IPS-11a (cell line): ENCODE data around the gene NELL2.
"Not testable (repeated sequence)": the region's sequence is repeated elsewhere in the genome, so short reads cannot be mapped to it uniquely, and the experiment has no call there.

Source experiments
- H3K4me3 ChIP-seq: one replicate; pipeline ENCODE4 v1.5.1; 2013; ENCODE audit warnings: low read depth, low read length, control low read depth

NELL2 gene

DNA sequence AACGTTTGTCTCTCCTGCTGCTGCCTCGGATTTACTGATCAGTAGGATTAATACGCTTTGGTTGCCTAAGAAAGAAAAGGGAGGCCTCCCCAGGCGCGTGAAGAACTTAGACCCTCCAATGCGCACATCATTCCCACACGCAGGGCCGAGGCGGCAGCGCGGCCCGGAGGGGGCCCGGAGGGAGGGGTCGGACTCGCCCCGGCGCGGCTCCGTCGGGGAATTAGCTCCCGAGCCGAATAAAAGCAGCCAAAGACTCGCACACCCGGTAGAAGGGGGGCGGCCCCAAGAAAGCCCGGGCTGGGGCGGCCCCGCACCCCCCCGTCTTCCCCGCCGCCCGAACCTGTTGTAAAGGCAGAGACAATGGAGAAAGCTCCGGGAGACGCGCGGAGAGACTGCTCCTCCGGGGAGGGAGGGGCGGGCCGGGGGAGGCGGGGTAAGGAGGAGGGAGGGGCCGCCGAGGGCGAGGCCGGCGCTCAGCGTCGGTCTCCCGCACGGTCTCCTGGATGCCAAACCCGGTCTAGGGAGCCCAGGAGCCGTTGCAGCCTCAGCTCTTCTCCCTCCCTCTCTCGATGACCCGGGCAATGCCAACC lies at the start of gene NELL2:
TSS of gene NELL2 (minus strand) at position 362 of the 590 bp plus-strand sequence. CDS start 446 bp downstream, outside the sequence.
- peak within 1 kb of the TSS; percentile 77 for H3K4me3 ChIP-seq

DNA sequence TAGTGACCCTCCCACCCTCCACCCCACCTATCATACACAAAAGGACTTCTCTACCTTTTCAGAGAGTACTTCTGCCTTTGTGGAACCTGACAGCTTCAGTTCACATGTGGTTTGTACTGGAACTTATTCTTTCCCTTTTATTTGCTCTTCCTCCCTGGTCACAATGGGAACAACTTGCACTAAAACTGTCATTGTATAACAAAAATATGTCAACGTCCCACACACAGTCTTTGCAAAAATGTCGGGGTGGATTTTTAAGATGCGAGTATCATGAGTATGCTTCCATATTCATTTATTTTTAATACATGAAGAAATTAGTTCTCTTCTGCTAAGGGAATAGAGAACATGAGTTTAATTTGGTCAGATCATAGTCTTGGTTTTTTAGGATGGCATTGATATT lies 45.6 kb upstream of the NELL2 start:
- H3K4me3 ChIP-seq: no peak overlapping the region

GRCh38 chr12:44917141-44917540 lies 41.0 kb upstream of the NELL2 start:
- H3K4me3 ChIP-seq: no peak overlapping the region

GRCh38 chr12:44915958-44916357 lies 39.8 kb upstream of the NELL2 start:
- H3K4me3 ChIP-seq: no peak overlapping the region

GRCh38 chr12:44904321-44904720 lies 28.2 kb upstream of the NELL2 start:
- no peak overlapping the region for H3K4me3 ChIP-seq

DNA sequence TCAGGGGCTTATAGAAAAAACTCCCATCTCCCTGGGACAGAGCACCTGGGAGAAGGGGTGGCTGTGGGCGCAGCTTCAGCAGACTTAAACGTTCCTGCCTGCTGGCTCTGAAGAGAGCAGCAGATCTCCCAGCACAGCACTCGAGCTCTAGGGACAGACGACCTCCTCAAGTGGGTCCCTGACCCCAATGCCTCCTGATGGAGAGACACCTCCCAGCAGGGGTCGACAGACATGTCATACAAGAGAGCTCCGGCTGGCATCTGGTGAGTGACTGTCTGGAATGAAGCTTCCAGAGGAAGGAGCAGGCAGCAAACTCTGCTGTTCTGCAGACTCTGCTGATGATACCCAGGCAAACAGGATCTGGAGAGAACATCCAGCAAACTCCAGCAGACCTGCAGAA lies 22.0 kb upstream of the NELL2 start:
- not testable (repeated sequence) for H3K4me3 ChIP-seq

GRCh38 chr12:44889926-44890325 lies 13.8 kb upstream of the NELL2 start:
- H3K4me3 ChIP-seq: no peak overlapping the region

GRCh38 chr12:44889162-44889561 lies 13.0 kb upstream of the NELL2 start:
- no peak overlapping the region for H3K4me3 ChIP-seq

GRCh38 chr12:44885902-44886301 lies 9.8 kb upstream of the NELL2 start:
- no peak overlapping the region for H3K4me3 ChIP-seq

DNA sequence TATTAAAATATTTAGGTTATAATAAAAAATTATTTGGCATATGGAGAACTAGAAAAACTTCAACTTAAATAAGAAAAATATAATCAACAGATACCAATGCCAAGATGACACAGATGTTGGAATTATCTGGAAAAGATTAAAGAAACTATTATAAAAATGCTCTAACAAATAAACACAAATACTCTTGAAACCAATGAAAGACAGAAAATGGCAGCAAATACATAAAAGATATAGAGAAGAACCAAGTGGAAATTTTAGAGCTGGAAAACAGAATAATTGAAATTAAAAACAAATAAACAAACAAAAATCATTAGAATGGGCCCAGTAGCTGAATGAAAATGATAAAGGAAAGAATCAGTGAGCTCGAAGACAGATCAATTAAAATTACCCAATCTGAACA lies 5.1 kb upstream of the NELL2 start:
- no peak overlapping the region for H3K4me3 ChIP-seq

DNA sequence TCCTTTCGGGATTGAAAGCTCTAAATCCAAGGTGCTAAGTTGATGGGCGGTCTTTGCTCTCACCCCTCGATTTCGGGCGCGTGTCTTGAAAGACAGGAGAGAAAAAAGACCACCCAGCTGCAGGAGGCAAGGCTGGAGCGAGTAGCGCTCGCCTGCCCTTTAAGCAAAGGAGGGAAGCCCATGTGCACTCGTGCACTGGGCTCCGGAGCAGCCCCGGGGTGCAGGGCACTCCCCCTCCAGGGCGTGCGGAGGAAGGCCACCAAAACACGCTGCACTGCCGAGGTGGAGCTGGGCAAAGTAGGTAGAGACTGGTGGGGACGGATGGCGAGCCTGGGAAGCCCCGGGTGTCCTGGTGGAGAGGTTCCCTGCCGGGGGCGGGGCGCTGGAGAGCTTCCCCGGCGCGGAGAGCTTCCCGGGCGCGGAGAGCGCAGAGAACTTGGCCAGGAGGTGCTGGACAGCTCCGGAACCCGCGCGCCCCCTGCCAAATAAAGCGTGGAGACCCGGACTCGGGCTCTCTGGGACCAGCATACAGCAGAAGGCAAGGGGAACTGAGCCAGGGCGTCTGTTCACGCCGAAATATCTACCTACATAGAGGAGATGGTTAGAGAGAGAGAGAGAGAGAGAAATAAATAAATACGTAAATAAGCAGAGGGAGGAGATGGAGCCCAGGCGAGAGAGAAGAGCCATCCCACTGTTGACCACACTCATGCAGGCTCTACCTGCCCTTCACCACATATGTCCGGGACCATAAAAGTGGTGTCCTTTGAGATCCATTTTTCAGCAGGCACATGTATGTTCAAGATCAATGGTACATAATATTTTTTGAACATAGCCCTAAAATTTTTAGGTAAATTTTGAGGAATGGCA lies 662 bp upstream of the NELL2 start:
- H3K4me3 ChIP-seq: peak overlapping the region; percentile 77

DNA sequence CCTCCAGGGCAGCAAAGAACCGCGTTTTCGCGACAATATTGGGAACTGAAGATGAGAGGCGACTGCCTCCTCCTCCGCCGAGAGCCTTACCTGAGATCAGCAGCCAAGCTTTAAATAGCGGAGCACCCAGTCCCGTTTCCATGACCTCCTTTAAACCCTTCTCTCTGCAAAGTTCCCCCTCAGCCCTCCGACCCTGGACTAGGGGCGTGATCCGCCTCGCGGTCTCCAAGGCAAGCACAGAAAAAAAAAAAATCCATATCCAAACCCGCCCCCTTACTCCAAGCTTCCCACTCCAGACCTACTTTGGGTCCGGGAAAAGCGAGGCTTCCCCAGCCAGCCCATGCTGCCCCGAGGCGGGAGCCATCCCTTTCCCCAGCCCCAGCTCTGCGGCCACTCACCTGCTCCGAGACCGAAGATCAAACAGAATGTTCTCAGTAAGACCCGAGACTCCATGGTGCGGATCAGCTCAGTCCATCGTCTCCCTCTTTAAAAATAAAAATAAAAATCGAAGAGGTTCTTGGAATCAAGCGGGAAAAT lies 630 bp downstream of the NELL2 start:
- H3K4me3 ChIP-seq: peak overlapping the region; percentile 77

GRCh38 chr12:44874981-44875416 lies 1.1 kb downstream of the NELL2 start:
- peak overlapping the region; percentile 77 for H3K4me3 ChIP-seq

DNA sequence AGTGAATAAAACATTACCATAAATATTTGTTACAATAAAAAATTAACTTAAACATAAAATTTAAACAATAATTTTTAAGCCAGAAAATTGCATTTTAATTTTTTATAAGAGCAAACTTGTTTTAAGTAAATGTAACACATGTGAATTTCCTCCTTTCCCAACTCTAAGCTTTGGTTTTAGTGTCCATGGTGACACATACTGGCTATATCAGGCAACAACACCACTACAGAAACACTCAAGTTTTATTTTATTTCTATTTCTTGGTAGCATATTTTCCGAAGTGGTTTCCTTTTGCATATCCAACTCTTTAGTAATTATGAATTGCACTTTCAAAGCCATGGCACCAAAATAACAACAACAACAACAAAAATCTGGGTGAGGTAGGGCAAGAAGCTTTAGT lies 2.2 kb downstream of the NELL2 start:
- H3K4me3 ChIP-seq: no peak overlapping the region

DNA sequence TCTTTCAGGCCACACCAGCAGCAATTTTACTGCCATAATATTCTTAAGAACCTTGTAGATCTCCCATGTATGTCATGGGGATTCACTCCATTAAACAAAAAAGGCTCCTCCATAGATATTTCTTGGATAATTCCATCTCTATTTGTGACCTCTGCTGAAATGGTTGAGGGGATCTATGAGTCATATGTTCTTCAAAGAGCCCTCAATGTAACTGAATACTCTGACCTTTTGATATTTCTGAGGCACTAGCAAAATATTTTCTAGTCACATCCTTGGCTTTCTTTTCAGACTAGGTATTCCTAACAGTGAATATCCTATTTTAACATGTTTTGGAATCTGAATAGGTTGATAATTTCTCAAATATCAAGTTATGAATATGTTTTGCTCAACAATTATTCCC lies 6.6 kb downstream of the NELL2 start:
- H3K4me3 ChIP-seq: no peak overlapping the region

- no peak overlapping the region for H3K4me3 ChIP-seq
Observed at GRCh38 chr12:44863867-44864266, 12.2 kb downstream of the NELL2 start.

GRCh38 chr12:44859998-44860689 lies 16.0 kb downstream of the NELL2 start:
- no peak overlapping the region for H3K4me3 ChIP-seq

DNA sequence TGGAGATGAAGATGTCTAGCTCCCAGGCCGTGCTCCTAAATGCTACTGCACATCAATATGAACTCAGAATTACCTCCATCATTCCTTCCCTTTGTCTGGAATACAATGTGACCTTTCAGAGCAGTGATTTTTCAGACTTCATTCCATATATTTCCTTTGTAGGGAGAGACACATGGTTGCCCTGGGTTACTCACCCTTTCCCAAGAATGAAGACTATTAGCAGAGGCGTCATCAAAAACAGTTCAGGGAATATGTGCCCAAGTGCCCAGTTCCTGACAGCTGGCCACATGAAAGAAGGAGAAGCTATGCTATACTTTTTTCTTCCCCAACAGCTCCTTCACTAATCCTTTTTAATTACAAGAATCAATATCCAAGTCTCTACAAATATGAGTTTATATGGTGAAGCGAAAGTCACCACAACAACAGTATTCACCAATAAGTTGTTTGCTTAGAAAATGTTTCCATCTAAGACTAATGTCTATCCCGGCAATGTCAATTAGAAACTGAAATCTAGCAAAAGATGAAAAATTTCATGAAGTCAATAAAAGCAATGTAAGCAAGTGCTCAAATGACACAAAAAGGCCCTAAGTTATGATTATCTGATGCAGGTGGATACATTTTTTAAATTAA lies 17.8 kb downstream of the NELL2 start:
- H3K4me3 ChIP-seq: no peak overlapping the region

DNA sequence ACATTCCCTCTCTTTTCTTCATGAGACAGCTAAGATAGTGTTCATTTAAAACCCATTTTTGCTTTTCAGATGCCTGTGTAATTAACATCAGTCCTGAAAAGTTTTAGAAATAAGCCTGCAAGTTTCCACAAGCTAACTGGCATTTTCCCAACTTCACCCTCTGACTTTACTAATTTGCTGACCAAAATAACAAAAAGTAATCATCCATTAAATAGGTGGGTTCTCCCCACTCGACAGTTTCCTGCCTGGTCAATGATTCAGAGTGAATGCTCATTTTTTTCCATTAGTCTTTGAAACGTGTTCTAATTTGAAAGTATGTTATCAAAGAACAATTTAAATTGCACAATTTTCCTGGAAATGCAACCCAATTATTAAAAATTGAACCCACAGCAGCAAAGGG lies 23.6 kb downstream of the NELL2 start:
- H3K4me3 ChIP-seq: no peak overlapping the region

DNA sequence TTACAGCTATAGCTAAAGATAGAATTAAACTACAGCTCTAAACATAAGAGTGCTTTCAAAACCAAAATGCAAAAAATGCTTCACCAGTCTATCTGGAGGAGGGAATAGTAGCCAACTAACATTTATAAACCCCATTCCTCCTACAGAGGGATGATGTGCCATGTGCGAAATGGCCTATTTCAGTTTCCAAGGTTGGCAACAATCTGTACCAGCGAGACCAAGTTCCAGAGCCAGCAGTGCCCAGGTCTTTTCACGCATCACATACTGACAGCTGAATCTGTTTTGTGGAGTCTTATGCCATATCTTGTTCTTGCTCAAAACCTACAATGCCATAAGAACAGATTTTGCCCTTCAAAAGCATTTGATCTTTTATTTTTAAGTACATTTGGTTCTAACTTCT lies 24.5 kb downstream of the NELL2 start:
- no peak overlapping the region for H3K4me3 ChIP-seq

DNA sequence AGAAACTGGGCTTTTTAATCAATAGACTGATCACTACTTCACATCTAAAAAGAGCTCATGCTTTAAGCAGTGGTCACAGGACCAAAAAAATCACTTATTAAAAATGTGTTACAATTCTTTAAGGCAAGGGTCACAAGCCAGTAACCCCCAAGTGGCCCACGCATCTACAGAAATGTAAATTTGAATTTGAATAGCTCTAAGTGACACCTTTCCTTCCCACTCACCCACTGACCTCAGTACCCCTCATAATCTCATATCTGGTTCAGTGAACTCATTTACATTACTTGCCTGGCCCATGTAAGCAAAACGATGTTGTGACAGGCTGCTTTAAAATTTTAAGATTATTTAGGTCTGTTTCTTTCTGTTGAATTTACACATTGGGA lies 27.4 kb downstream of the NELL2 start:
- no peak overlapping the region for H3K4me3 ChIP-seq
